ENCODE measurements around the gene ZC3H15. TPM values are rescaled to one million over a fixed set of nuclear protein-coding genes. Genes with fewer than 3 reads are reported as not detected.

Gene ZC3H15
- total and polyA plus RNA-seq, 11 donors = 28.8 to 50.6 (median 31.5) TPM

DNA sequence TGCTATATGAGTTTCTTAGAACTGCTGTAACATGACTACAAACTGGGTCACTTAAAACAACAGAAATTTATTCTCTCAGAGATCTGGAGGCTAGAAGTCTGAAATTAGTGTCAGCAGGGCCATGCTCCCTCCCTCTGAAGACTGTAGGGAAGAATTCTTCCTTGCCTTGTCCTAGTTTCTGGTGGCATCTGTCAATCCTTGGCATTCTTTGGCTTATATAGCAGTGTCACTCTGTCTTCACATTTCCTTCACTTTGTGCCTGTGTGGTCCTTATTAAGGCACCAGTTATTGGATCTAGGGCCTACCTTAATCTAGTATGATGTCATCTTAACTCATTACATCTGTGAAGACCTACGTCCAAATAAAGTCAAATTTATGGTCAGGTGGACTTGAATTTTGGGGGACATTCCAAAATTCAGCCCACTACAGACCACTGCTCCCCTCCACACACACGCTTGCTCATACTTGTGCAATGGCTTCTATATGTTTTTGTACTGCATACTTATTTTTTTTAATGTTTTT lies 7.6 kb downstream of the ZC3H15 start:
- no peak for TF ChIP-seq POLR2A (IDR thresholded peaks at IDR 0.05)
- TF ChIP-seq, protein P1, sequence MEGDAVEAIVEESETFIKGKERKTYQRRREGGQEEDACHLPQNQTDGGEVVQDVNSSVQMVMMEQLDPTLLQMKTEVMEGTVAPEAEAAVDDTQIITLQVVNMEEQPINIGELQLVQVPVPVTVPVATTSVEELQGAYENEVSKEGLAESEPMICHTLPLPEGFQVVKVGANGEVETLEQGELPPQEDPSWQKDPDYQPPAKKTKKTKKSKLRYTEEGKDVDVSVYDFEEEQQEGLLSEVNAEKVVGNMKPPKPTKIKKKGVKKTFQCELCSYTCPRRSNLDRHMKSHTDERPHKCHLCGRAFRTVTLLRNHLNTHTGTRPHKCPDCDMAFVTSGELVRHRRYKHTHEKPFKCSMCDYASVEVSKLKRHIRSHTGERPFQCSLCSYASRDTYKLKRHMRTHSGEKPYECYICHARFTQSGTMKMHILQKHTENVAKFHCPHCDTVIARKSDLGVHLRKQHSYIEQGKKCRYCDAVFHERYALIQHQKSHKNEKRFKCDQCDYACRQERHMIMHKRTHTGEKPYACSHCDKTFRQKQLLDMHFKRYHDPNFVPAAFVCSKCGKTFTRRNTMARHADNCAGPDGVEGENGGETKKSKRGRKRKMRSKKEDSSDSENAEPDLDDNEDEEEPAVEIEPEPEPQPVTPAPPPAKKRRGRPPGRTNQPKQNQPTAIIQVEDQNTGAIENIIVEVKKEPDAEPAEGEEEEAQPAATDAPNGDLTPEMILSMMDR (IDR thresholded peaks at IDR 0.05) = no peak
- DNase-seq = no peak
- H3K9me3 ChIP-seq = no peaks in the 10 kb centered on the region
- intact Hi-C loops (cut with DNase I) = loop anchor here in 1 of 10 donors (10.0 kb wide), 1 partner anchor 91 kb away; no protein-coding TSS in a partner anchor
- WGBS, 4 donors = 78 to 92% (median 90%) methylated on average over 2 of the region's 2 CpGs
- peaks cover 0 to 45% (median 31%) of the 10 kb centered on the region in 9 donors for H3K36me3 ChIP-seq
- no peak overlapping the region for H3K4me3 ChIP-seq
- H3K27ac ChIP-seq = no peak overlapping the region
- peaks cover 6 to 59% (median 46%) of the 10 kb centered on the region in 12 donors for H3K4me1 ChIP-seq
- ATAC-seq = no peak
- H3K27me3 ChIP-seq = no peaks in the 10 kb centered on the region

- Histone ChIP-seq H3K4me1 (peaks cover 3 to 34% (median 20%) of the 10 kb centered on the region in 12 donors), H3K27me3 (no peaks in the 10 kb centered on the region), H3K27ac (no peak overlapping the region), H3K4me3 (no peak overlapping the region), H3K9me3 (no peaks in the 10 kb centered on the region), H3K36me3 (peaks cover 0 to 70% (median 53%) of the 10 kb centered on the region in 9 donors)
- intact Hi-C loops (cut with DNase I) = loop anchor here in 1 of 10 donors (10.0 kb wide), 1 partner anchor 88 kb away; no protein-coding TSS in a partner anchor
- WGBS, 4 donors = 87 to 97% (median 94%) methylated on average over 7 of the region's 7 CpGs
- DNase-seq (no peak), ATAC-seq (no peak)
- TF ChIP-seq, protein P1 (IDR thresholded peaks at IDR 0.05) = no peak
- no peak for TF ChIP-seq POLR2A (IDR thresholded peaks at IDR 0.05)
Measured at GRCh38 chr2:186496401-186496800, 10.3 kb downstream of the ZC3H15 start.

- Histone ChIP-seq H3K27me3 (no peaks in the 10 kb centered on the region), H3K4me3 (no peak overlapping the region), H3K36me3 (peaks cover 0 to 85% (median 68%) of the 10 kb centered on the region in 9 donors), H3K27ac (no peak overlapping the region), H3K9me3 (no peaks in the 10 kb centered on the region), H3K4me1 (peaks cover 0 to 20% (median 6%) of the 10 kb centered on the region in 12 donors)
- TF ChIP-seq, protein P1 (IDR thresholded peaks at IDR 0.05) = no peak
- no peak for TF ChIP-seq POLR2A (IDR thresholded peaks at IDR 0.05)
- ATAC-seq = no peak
- 92 to 96% (median 93%) methylated on average over 3 of the region's 3 CpGs for WGBS, 4 donors
- intact Hi-C loops (cut with DNase I) = loop anchor here in 1 of 10 donors (10.0 kb wide), 1 partner anchor 87 kb away; no protein-coding TSS in a partner anchor
- DNase-seq = no peak
Measured at GRCh38 chr2:186497928-186498327, 11.9 kb downstream of the ZC3H15 start.

GRCh38 chr2:186498834-186499233 lies 12.8 kb downstream of the ZC3H15 start:
- H3K4me1 ChIP-seq = peaks cover 0 to 14% (median 1%) of the 10 kb centered on the region in 12 donors
- no peak overlapping the region for H3K27ac ChIP-seq
- TF ChIP-seq POLR2A (IDR thresholded peaks at IDR 0.05) = no peak
- TF ChIP-seq, protein P1 (IDR thresholded peaks at IDR 0.05) = no peak
- no peak for ATAC-seq
- H3K36me3 ChIP-seq = peaks cover 0 to 93% (median 77%) of the 10 kb centered on the region in 9 donors
- H3K27me3 ChIP-seq = no peaks in the 10 kb centered on the region
- WGBS, 4 donors = 34 to 47% (median 40%) methylated on average over 1 of the region's 1 CpG
- no peaks in the 10 kb centered on the region for H3K9me3 ChIP-seq
- no peak overlapping the region for H3K4me3 ChIP-seq
- no peak for DNase-seq
- intact Hi-C loops (cut with DNase I) = loop anchor here in 1 of 10 donors (10.0 kb wide), 1 partner anchor 86 kb away; no protein-coding TSS in a partner anchor

Data from heart left ventricle (tissue), 16 donors.